Measurements from ENCODE around the gene TMEM44.

Gene TMEM44

DNA sequence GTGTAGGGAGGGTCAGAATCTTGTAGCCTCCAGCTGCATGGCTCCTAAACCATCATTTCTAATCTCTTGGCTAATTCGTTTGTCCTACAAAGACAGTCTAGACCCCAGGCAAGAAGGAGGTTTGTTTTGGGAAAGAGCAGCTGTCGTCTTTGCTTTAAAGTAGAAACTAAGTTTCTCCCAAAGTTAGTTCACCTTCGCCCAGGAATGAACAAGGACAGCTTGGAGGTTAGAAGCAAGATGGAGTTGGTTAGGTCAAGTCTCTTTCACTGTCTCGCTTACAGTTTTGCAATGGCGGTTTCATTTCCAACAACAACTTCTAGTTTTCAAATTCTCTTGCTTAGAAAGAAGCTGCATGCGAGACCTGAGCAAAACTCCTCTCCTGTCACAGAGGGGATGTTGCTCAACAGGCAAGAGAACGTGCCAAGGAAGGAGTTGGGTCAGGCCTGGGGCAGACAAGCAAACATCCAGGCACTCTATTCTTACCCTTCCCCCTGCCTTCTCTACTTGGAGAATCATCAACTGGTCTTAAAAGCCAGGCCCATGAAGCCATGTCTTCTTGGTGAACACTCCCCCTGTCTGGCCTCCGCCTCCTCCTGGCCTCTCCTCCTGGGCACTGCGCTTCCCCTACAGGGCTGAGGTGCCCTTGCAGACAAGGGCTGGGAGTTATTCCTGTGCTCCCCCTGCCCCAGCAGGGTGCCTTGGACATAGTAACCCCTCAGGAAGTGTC lies 57.6 kb downstream of the TMEM44 start:
- no peak for DNase-seq

DNA sequence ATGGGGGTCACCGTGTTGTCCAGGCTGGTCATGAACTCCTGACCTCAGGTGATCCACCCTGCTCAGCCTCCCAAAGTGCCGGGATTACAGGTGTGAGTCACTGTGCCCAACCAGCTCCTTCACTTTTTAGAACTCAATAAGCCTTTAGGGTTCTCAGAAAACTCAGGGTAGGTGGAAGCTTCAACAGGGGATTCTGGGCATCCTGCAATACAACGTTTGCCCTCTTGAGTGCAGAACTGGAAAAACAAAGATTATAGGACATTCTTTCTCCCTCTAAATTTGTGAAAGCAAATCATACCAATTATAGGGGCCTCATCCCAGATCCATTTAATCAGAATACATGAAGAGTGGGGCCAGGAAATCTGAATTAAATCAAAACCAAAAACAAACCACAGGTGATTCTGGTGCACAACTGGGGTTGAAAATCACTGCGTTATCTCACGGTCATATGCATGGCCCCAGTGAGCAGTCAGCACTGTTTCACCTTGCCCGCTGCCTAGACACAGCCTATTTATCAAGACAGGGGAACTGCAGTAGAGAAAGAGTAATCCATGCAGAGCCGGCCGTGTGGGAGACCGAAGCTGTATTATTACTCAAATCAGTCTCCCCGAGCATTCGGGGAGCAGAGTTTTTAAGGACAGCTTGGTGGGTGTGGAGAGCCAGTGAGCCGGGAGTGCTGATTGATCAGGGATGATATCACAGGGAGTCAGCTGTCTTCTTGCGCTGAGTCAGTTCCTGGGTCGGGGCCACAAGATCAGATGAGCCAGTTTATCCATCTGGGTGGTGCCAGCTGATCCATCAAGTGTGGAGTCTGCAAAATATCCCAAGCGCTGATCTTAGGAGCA lies 58.4 kb downstream of the TMEM44 start:
- no peak for DNase-seq

DNA sequence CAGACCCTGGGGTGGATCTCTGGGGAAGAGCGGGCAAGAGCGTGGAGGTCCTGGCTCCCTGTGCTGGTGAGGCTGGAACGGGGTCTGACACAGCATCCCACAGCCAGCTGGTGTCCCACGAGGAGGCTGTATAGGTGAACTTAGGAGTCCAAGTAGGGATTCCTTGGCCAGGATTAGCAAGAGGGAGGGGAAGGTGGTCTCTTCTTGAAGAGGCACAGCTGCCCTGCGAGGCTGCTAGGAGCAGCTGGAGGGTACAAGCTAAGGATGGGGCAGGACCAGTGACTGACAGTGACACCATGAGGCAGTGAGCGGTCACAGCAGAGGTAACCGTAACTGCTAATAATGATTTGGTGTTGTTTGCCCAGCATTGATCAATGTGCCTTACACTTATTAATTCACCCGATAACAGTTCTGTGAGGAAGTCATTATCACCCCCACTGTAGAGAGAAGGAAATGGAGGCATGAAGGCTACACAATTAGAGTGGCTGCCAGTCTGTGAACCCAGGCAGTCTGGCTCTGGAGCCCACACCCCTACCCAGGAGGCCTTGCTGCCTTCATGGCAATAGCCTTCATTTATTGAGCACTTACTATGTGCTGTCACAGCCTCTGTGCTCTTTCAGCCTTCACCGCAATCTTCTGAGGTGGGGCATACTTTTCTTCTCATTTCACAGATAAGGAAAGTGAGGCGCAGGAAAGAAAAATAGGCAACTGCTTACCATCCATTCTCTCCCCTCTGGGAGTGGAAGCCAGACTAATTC lies 59.4 kb downstream of the TMEM44 start:
- peak; percentile 59 for DNase-seq

DNA sequence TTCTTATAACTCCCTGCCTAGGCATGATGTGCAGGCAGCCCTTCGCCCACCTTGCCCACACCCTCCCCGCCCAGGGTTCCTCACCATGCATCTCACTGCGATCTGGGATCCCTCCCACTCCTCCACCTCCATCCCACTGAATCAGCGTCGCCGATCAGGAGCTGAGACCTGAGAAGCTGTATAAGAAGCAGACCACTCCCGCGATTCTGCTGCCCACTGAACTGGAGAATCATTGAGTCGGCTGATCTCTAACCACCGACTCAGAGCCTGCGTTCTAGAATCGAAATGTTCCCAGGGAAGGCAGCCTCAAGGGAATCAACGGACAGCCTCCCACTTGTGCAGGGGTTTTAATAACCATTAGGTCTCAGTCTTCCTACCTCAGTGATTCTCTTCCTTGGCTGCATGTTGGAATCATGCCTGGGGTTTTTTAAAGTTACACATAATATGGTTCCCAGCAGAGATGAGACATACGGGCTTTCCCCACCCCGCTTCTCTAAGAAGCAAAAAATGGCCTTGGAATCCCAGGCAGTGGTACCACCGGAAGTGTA lies 60.2 kb downstream of the TMEM44 start:
- DNase-seq, result no peak

DNA sequence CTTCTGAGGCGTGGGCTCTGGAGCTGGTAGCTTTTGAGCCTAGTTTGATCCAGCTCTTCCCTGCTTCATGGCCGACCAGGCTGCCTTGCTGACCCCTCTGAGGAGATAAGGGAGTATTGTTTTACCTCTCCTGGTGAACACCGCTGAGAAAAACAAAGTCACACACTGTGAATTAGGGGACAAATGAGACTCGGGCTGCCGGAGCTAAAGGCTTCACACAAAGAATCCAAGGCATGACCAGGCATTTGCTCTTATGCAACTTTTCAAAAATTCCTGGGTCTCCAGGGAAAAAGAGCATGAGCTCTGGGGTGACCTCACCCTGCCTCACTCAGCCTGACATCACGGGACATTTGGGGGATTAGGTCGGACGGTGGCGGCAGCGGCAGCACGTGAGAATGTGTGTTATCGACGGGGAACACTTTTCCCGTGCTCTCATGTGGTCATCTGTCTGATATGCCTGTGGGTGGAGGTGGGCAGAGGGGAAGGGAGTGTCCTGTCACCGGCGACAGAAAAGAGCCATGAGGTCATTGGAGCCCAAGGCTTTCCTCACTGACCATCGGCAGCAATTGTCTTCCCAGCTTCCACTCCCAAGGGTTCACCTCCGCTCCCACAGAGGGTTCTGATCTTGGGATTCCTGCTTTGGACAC lies 61.0 kb downstream of the TMEM44 start:
- no peak for DNase-seq

DNA sequence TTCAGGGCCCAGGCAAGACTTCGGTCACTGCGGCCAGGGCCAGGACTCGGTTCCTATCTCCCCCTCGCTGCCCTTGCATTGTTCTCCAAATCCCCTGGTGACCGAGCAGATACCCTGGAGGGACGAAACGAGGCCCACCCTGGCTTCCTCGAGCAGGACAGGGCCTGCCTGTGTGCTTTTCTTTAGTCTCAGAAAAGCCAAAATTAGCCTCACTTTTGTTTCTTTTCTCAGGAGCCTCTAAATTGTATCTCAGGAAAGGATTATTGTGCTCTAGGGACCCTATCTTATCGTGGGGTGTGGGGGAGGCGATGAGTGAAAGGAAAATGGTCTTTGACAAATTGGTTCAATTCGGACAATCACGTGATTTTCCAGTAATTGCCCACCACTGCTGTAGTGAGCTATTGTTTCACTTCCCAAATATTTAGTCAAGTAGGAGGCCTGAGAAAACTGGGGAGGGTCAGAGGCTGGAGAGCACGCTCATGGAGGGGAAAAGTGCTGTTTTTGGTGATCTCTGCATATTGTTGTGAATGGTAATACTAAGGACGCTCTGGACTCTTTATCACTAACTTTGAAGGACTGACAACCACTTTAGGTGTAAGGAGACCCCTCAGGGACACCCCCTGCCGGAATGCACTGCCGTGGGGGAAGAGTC lies 61.6 kb downstream of the TMEM44 start:
- no peak for DNase-seq

DNA sequence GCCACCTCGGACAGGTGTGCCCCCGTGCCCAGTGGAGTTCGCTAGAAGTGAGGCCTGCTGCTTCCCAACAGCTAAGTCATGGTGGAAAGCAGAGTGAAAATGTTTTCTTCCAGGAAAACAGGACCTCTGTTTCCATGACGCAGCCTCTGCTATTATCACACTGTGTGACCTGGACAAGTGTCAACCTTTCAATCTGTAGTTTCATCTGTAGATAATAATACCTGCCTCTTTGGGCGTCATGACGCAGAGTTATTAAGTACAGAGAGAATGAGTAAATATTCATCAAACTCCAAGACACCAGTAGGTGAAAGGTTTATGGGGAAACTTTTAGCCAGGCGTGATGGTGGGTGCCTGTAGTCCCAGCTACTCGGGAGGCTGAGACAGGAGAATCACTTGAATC lies 62.3 kb downstream of the TMEM44 start:
- DNase-seq, result no peak

DNA sequence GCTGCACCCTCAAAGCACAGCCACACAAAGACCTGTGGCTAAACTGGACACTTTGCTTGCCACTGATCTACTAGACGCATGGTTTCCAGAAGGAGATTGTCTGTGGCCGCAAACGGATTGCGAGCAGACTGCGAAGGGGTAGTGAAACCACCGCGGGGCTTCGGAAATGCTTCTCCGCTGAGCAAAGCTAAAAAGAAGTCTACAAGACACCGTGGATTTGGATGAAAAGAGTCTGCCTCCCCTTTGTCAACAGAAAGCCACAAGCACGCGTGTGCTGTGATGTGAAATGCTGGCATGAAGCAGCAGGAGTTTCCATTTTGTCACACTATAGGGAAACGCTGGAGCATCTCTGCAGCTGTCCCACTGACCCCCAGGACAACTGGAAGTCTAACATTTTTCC lies 63.0 kb downstream of the TMEM44 start:
- no peak for DNase-seq

DNA sequence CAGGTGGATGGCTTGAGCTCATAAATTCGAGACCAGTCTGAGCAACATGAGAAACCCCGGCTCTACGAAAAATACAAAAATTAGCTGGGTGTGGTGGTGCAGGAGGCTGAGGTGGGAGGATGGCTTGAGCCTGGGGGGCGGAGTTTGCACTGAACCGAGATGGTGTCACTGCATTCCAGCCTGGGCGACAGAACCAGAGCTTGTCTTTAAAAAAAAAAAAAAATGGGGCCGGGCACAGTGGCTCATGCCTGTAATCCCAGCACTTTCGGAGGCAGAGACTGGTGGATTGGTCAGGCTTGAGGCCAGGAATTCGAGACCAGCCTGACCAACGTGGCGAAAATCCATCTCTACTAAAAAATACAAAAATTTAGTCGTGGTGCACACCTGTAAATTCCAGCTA lies 64.0 kb downstream of the TMEM44 start:
- DNase-seq, result no peak

DNA sequence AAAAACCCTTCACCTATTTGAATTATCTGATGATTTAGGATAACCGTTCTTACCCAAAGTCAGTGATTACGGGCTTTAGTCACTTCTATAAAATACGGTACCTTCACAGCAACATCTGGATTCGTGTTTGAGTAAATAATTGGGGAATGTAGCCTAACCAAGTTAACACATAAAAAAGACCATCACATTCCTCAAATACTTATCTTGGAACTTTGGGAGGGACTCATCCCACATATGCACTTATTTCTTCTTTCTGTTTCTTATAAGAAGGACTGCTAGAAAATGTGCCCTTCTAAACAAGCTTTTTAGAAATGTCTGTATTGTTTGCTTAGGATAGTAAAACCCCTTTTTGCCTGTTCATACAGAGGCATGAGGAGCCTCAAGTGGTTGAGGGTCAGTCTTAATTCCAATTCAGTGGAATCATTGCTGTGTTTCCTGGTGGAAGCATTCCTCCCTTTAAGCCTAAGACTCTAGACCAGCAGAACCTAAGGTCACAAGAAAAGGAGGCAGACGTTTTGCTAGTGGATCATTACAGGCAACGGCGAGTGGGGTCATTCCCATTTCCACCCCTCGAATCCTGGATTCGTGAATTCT lies 67.5 kb downstream of the TMEM44 start:
- DNase-seq, result no peak

DNA sequence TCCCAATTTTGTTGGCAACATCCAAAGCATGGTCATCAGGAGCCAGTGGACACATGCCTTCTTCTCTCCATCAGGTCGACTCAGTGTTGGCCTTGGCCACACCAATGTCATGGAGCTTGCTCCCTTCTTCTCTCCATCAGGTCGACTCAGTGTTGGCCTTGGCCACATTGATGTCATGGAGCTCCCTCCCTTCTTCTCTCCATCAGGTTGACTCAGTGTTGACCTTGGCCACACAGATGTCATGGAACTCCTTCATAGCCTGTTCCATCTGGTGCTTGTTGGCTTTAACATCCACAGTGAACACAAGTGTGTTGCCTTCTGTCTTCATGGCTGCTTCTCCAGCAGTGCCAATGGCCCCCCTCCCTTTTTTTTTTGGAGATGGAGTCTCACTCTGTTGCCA lies 70.2 kb downstream of the TMEM44 start:
- no peak for DNase-seq

DNA sequence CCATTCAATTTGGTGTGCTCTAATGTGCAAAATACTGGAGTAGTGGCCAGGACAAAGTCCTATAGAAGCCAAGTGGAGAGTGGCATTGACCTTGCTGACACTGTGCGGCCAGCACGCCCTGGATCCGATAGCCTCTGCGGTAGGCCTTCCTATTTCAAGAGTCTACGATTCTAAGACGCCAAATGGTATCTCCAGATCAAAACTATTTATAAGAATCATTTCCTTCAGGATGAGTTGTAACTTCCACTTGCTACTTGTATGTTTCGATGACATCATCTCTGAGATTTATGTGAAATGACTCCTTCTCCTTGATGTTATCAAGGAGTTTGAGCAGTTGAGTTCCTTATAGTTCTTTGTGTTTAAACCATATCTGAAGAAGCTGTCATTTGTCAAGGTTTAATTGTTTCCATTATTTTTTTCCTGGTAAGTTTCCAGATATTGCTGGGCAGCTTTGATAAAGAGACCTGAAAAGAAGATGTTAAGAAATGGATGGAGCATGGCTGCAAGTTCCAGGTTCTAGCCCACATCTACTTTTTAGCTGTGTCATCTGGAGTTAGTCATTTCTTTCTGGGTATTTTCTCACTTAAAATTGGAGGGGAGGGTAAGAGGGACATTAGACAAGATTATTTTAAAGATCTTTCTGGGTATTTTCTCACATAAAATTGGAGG lies 71.8 kb downstream of the TMEM44 start:
- peak; percentile 38 for DNase-seq

DNA sequence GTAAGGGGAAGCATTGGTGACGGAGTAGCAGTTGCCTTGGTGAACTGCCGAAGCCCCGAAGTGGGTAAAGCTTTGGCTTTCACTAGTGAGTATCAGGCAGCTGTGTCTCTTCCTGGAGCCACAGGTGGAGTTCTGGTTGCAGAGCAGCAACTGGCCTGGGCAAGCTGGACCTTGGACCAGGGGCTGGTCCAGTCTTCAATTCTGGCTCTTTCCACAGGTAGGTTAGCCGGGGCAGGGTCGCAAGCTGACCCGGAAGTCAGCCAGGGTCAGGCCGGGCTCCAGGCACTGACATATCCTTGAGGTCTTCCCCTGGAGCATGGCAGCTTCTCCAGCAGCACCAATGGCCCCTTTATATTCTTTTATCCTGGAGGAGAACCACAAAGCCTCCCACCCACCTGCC lies 73.2 kb downstream of the TMEM44 start:
- DNase-seq, result no peak

DNA sequence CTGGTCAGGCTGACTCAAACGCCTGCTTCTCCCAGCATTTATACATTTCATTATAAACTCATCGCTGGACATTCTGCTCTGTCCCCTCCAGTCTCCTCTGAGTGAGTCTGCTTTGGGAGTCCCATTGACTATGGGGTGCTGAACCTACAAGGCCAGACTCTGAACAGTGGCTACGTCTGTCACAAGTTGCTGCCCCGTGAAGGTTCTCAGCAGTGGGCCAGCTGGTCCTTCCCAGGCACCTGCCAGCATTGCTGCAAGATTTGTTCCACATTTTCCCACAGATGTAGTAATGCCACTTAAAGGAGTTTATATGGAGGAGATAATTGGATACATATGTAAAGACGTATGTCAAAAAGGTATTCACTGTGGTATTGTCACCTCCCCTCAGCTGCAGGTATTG lies 73.7 kb downstream of the TMEM44 start:
- no peak for DNase-seq

DNA sequence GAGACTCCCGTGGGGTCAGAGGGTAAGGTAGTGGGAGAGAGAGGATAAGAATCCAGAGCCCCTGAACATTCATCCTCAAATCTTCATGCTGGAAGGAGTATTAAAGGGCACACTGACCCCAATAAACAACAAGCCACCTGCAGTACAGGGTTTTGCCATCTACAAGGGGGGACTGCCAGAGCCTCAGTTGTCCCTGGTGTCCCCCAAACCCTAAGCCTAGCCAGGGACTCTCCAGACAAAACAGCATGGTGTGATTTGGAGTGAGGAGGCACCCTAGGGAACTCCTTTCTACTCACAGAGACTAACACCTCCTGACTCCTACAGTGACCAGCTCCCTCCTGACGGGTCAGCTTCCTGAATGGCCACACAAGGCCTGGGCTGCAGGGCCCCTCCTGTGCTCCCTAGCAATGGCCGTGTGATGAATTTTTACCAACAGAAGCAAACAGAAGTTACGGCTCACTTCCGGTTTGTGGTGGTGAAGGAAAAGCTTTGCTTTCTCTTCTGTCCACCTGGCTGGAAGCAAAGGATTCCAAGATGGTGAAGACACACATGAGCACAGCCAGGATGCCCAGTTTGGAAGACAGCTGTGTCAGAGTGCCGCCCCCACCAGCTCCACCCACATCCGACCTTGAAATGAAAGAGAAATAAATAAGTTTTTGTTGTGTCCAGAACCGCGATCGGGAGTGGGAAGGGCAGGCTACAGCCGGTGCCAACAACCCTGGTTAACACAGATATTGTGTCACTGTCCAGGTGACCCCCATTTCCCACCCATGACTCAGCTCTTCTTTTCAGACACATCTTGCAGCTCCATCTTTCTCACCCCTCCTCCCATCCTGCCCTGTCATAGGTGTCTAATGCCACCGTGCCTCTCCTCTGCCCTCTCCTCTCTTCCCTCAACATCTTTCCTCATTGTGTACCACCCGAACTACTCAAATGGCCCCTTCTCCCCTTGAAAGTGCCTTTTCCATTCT lies 76.8 kb downstream of the TMEM44 start:
- peak; percentile 20 for DNase-seq

DNA sequence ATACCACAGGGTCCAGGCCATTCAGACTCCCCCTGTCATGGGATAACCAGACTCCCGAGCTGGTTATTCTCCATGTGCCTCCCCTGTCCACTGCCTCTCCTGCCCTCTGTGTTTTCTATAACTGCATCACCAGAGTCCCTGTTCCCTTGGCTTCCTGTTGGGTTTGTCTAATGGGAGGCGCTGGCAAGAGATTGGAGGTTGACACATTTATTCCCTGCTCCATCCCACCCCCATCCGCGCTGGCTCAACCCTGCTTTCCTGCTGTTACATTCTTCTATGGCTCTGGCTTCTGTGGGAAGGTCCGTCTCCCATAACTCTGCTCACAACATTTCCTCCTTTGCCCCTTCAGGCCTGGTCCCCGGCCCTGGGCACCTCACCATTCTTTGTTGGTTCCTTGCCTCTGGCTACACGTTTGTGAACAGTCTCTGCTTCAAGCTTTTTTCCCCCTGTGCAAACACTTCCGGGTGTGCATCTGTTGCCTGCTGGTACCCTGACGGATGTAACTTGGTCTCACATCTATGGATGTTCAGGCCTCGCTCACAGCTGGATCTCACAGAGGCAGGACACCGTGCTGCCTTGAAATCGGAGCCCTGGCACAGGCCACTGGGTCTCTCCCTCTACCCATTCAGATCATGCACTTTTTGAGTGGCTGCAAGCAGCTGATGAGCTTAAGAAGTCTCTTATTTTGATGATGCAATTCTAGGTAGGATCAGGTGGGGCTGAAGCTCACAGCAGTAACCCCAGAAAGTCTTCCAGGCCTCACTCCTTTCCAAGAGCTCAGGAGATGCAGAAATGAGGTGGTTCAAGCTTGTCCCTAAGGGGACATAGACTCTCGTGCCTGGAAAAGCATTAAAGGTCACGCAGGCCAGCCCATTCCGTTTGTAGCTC lies 77.8 kb downstream of the TMEM44 start:
- DNase-seq, result no peak

DNA sequence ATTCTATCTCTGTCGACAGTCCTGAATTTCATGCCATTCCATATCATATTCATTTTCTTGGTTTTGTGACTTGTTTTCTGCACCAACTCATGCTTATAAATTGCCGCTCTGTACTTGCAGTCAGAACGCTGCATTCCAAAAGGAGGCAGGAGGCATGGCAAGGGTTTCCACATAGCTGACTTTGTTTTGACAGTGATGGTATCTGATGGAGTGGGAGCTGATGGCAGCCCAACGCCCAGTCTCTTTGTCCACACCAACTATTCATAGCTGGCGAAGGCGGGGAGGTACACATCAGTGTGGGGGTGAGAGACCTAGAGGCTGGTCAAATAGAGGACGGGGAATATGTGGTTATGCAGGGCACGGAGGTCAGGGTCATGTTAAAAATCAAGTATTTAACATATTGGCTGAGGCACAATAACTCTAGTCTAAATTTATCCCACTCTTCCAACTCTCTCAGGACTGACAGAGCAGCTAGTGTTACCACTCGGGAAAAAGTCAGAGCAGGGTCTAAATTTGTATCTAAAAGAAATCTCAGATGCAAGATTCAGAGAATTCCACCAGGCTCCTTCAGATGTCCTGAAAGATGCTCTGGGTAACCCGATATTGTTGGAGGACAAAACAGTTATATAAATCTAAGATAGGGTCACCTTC lies 78.6 kb downstream of the TMEM44 start:
- DNase-seq, result no peak

DNA sequence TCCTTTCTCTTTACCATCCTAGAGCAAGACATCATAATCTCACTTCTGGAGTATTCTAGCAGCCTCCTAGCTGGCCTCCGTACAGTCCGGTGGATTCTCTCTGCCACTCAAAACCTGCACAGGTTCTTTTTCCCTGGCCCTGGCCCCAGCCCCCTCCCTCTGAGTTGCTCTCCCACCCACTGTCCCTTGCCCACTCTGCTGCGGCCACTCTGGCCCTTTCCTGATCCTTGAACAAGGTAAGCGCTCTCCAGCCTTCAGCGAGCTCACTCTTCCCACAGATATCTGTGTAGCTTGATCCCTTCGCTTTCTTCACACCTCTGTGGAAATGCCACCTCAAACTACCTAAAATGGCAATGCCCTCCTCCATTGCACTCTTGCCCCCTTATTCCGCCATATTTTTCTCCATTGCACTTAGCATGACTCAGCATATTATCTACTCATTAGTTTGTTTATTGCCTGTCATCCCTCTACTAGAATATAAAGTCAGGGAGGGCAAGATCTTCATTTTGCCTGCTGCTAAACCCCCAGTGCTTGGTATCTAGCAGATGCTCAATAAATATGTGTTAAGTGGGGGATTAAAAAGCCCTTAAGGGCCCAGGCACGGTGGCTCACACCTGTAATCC lies 80.8 kb downstream of the TMEM44 start:
- DNase-seq, result no peak
